Panc1 (cell line): ENCODE data around the gene PSME3IP1. TPM values are rescaled to one million over a fixed set of nuclear protein-coding genes. Genes with fewer than 3 reads are reported as not detected.

Source experiments
- ATAC-seq: fragments of 200-7000 bp; cut with Tn5 transposase; 2 replicates; pipeline ENCODE4 v1.9.1; 2020; ENCODE audit warnings: mild to moderate bottlenecking, moderate library complexity
- BruUV-seq: library from RNA; stranded (reverse); fragments of 400-500 nt; replicated peaks from 2 replicates; lab custom pipeline; 2021; lab: Mats Ljungman, UMichigan
- CTCF ChIA-PET: fragments of 300-600 bp; sonication (Branson Sonifier 250); formaldehyde crosslinking; loops from one replicate; lab custom pipeline; 2022; ENCODE audit warnings: antibody characterized with exemption; lab: Charles Lee
- POLR2A ChIA-PET: fragments of 300-600 bp; sonication (Branson Sonifier 250); formaldehyde crosslinking; loops from one replicate; lab custom pipeline; 2022; ENCODE audit warnings: antibody characterized with exemption; lab: Charles Lee
- DNase-seq: peaks from one replicate; pipeline ENCODE4 v3.0.0-alpha.2; 2010; ENCODE audit warnings: low read depth, low spot score
- H3K27ac ChIP-seq: 2 replicates; pipeline ENCODE4 v1.5.1; 2011; ENCODE audit warnings: mild to moderate bottlenecking, low read length, inconsistent platforms
- H3K27me3 ChIP-seq: fragments of 200-500 bp; sonication (Bioruptor generic); 2 replicates; pipeline ENCODE4 v1.6.0; 2014; ENCODE audit warnings: low read length, inconsistent platforms; ENCODE audit not compliant: control insufficient read depth, insufficient read depth
- H3K36me3 ChIP-seq: fragments of 200-500 bp; sonication (Bioruptor generic); 2 replicates; pipeline ENCODE4 v1.5.1; 2014; ENCODE audit warnings: inconsistent platforms, mild to moderate bottlenecking, low read length, moderate library complexity; ENCODE audit not compliant: control insufficient read depth, insufficient read depth
- H3K4me1 ChIP-seq: 2 replicates; pipeline ENCODE4 v1.5.1; 2011; ENCODE audit warnings: inconsistent platforms, mild to moderate bottlenecking, low read length, moderate library complexity; ENCODE audit not compliant: control insufficient read depth, insufficient read depth
- H3K4me3 ChIP-seq, 2 experiments: 2 replicates each; pipeline ENCODE4 v1.5.1; 2011 to 2012; ENCODE audit warnings: low read depth in 2 of 2, low read length in 2 of 2, mild to moderate bottlenecking in 2 of 2, inconsistent platforms in 1 of 2, moderate library complexity in 1 of 2
- H3K9me3 ChIP-seq: fragments of 200-500 bp; sonication (Bioruptor generic); 2 replicates; pipeline ENCODE4 v1.5.1; 2014; ENCODE audit warnings: low read depth, mild to moderate bottlenecking, inconsistent platforms, low read length, moderate library complexity; ENCODE audit not compliant: control insufficient read depth, insufficient read depth
- CTCF ChIP-seq: fragments of 450-650 bp; IDR thresholded peaks from 2 replicates; pipeline ENCODE4 v1.5.1; 2017; ENCODE audit warnings: mild to moderate bottlenecking
- POLR2AphosphoS5 ChIP-seq: IDR thresholded peaks from 2 replicates; pipeline ENCODE4 v1.6.1; 2012; ENCODE audit warnings: mild to moderate bottlenecking, low read depth, low read length, moderate library complexity
- REST ChIP-seq, 2 experiments: IDR thresholded peaks; 2 replicates each; pipeline ENCODE4 v1.6.1; 2011 to 2012; ENCODE audit warnings: low read depth in 2 of 2, control low read depth in 1 of 2, low read length in 1 of 2, mild to moderate bottlenecking in 1 of 2, moderate library complexity in 1 of 2; ENCODE audit not compliant: insufficient read depth in 1 of 2
- SIN3A ChIP-seq: IDR thresholded peaks from 2 replicates; pipeline ENCODE4 v1.6.1; 2012; ENCODE audit warnings: low read depth, mild to moderate bottlenecking, low read length, moderate library complexity, borderline replicate concordance; ENCODE audit not compliant: insufficient read depth
- TCF7L2 ChIP-seq: IDR thresholded peaks from 2 replicates; pipeline ENCODE4 v1.6.1; 2011; ENCODE audit warnings: mild to moderate bottlenecking, low read depth, low read length, inconsistent platforms
- in situ Hi-C: cut with HindIII; loops from 2 replicates; pipeline ENCODE4 v1.10.0; 2016; ENCODE audit warnings: low sequenced_read_pairs, low pct_unique_long_range_greater_than_20kb
- intact Hi-C: fragments of 100-400 bp; cut with micrococcal nuclease; formaldehyde crosslinking; loops from one replicate; pipeline ENCODE4 v1.10.0; 2022; ENCODE audit not compliant: unreplicated experiment
- total RNA-seq: library from RNA; stranded (reverse); gene quantifications from one replicate; pipeline ENCODE4 v1.2.1, GENCODE V29; 2021; ENCODE audit not compliant: unreplicated experiment

The PSME3IP1 gene
- total RNA-seq, 1 experiment from 2014 or later = 67.6 TPM

- Histone ChIP-seq H3K36me3 (no peaks in the 10 kb centered on the region), H3K27me3 (no peaks in the 10 kb centered on the region), H3K4me1 (no peaks in the 10 kb centered on the region), H3K9me3 (no peaks in the 10 kb centered on the region), H3K4me3 (no peak overlapping the region), H3K27ac (no peak overlapping the region)
- DNase-seq = no peak
- ChIA-PET CTCF (no interaction called here), POLR2A (no interaction called here)
- no peak for ATAC-seq
- intact Hi-C loops (no loop called here), in situ Hi-C loops (no loop called here)
- TF ChIP-seq POLR2AphosphoS5 = no peak
- TF ChIP-seq SIN3A = no peak
- TF ChIP-seq CTCF = no peak
- no peak for TF ChIP-seq TCF7L2
- no peak for TF ChIP-seq REST (IDR thresholded peaks at IDR 0.05; ENCODE audit: insufficient read depth in 1 of 2, low read depth in 2 of 2, low read length in 1 of 2)
- BruUV-seq = no TSS peak
These were observed 50.9 kb downstream of the PSME3IP1 start for GRCh38 chr16:57134982-57135381.

- CTCF ChIA-PET = no interaction called here
- no peak overlapping the region for H3K4me3 ChIP-seq
- intact Hi-C loops = no loop called here
- H3K36me3 ChIP-seq = no peaks in the 10 kb centered on the region
- H3K4me1 ChIP-seq = no peaks in the 10 kb centered on the region
- H3K27ac ChIP-seq = no peak overlapping the region
- in situ Hi-C loops = no loop called here
- no peak for TF ChIP-seq CTCF
- no peak for TF ChIP-seq REST (IDR thresholded peaks at IDR 0.05; ENCODE audit: insufficient read depth in 1 of 2, low read depth in 2 of 2, low read length in 1 of 2)
- TF ChIP-seq TCF7L2 = no peak
- no peaks in the 10 kb centered on the region for H3K27me3 ChIP-seq
- no TSS peak for BruUV-seq
- POLR2A ChIA-PET = no interaction called here
- DNase-seq (no peak), ATAC-seq (no peak)
- H3K9me3 ChIP-seq = no peaks in the 10 kb centered on the region
These were observed 52.0 kb downstream of the PSME3IP1 start for GRCh38 chr16:57133886-57134285.
